CD1c-positive myeloid dendritic cell (primary cell): Measurements from ENCODE around the gene TMEM243.

Experiments used
- DNase-seq: peaks from one replicate; pipeline ENCODE4 v3.0.0-alpha.2; 2016; ENCODE audit errors: extremely low spot score

Gene TMEM243

GRCh38 chr7:87156709-87157108 is 62.8 kb downstream of the TMEM243 start:
- DNase-seq = no peak

GRCh38 chr7:87155788-87156187 is 63.7 kb downstream of the TMEM243 start:
- no peak for DNase-seq

GRCh38 chr7:87154569-87154968 is 65.0 kb downstream of the TMEM243 start:
- no peak for DNase-seq

GRCh38 chr7:87154166-87154565 is 65.4 kb downstream of the TMEM243 start:
- no peak for DNase-seq

- DNase-seq = peak; percentile 44
These were observed 66.5 kb downstream of the TMEM243 start for GRCh38 chr7:87152897-87153641.

GRCh38 chr7:87152112-87152896 is 67.2 kb downstream of the TMEM243 start, which contains the start of gene DMTF1:
Gene DMTF1 (plus strand): TSS chr7:87152453. CDS start chr7:87164942, 12,489 bp downstream.
- peak; percentile 94 for DNase-seq

- no peak for DNase-seq
These were observed 67.8 kb downstream of the TMEM243 start for GRCh38 chr7:87151729-87152111.

- DNase-seq = no peak
These were observed 68.4 kb downstream of the TMEM243 start for GRCh38 chr7:87151002-87151728.

- peak; percentile 38 for DNase-seq
These were observed 71.1 kb downstream of the TMEM243 start for GRCh38 chr7:87148332-87148955.

GRCh38 chr7:87147500-87147899 is 72.0 kb downstream of the TMEM243 start:
- DNase-seq = no peak

GRCh38 chr7:87146740-87147386 is 72.7 kb downstream of the TMEM243 start:
- DNase-seq = no peak
